Ovary (tissue), 9 donors: ENCODE results near the gene HK2. TPM values are rescaled to one million over a fixed set of nuclear protein-coding genes. Genes with fewer than 3 reads are reported as not detected.

Source experiments
- DNase-seq, 5 donors: peaks; one replicate each; pipeline ENCODE4 v3.0.0-alpha.2; 2019 to 2020
- H3K27ac ChIP-seq, 2 donors: fragments of 200-600 bp; one replicate each; pipeline versions ENCODE4 v1.5.1 to v1.8.0; 2019 to 2022
- H3K27me3 ChIP-seq: fragments of 200-600 bp; one replicate; pipeline ENCODE4 v1.8.0; 2022
- H3K36me3 ChIP-seq: fragments of 200-600 bp; sonication (generic); one replicate; pipeline ENCODE4 v1.5.1; 2019
- H3K4me1 ChIP-seq: one replicate; pipeline ENCODE4 v1.8.1; 2013; ENCODE audit warnings: mild to moderate bottlenecking, moderate library complexity; ENCODE audit not compliant: insufficient read depth
- H3K4me3 ChIP-seq: fragments of 200-600 bp; sonication (generic); one replicate; pipeline ENCODE4 v1.5.1; 2017
- H3K9me3 ChIP-seq, 2 donors: fragments of 200-600 bp in 1 of 2; sonication (generic) in 1 of 2; one replicate each; pipeline versions ENCODE4 v1.5.1 to v1.8.1; 2013 to 2019; ENCODE audit warnings: mild to moderate bottlenecking in 1 of 2, moderate library complexity in 1 of 2
- CTCF ChIP-seq, 3 donors: fragments of 450-650 bp in 2 of 3; fragments of 200-600 bp in 1 of 3; IDR thresholded peaks; one replicate each; pipeline versions ENCODE4 v1.5.1 to v1.8.0; 2016 to 2022; ENCODE audit warnings: antibody characterized with exemption in 3 of 3, mild to moderate bottlenecking in 1 of 3
- EP300 ChIP-seq: sonication (generic); formaldehyde crosslinking; IDR thresholded peaks from one replicate; pipeline ENCODE4 v1.6.1; 2017; ENCODE audit warnings: antibody characterized with exemption
- POLR2A ChIP-seq: fragments of 450-650 bp; IDR thresholded peaks from one replicate; pipeline ENCODE4 v1.6.1; 2017; ENCODE audit warnings: antibody characterized with exemption, mild to moderate bottlenecking, moderate library complexity
- WGBS, 3 donors: extraction: QIAGEN DNeasy Blood & Tissue Kit in 1 of 3; methylation state at CpG; one replicate each; pipeline versions ENCODE4 v1.1.5 to v1.1.7; 2013 to 2017; 5-methylcytosine and 5-hydroxymethylcytosine counted together
- intact Hi-C, 4 donors: fragments of 100-400 bp; cut with DNase I; formaldehyde crosslinking; loops; one replicate each; pipeline versions ENCODE4 v1.11.0 to v1.15.1; 2022 to 2023
- polyA plus RNA-seq, 2 donors: library from polyadenylated mRNA; stranded (reverse); fragments of 200-250 nt in 1 of 2; fragments of 350-450 nt in 1 of 2; fragmentation: Illumina TruSeq in 1 of 2; extraction: RNeasy Lipid Tissue Mini Kit (QIAGEN cat#74804) in 1 of 2; gene quantifications; one replicate each; pipeline ENCODE4 v1.2.3, GENCODE V29; 2013 to 2014
- total RNA-seq, 7 donors: library from RNA; depleted of rRNA in 2 of 7; stranded (reverse); fragments of >200 nt in 2 of 7; fragmentation: NEBNext Ultra II Directional in 3 of 7; extraction: Animal tissue kit (Norgen Biotek cat#: 25700) in 3 of 7; gene quantifications; one replicate each; pipeline versions ENCODE4 v1.1.0 to v1.2.4, GENCODE V29; 2016 to 2023
- donor health status: DM: no; HTN: no; CAD: no; lungs with moderate emphysema.
- donor health status: DM: no; HTN: no; CAD: no.
- donor health status: Bipolar disorder and iron deficiency.
- donor health status: DM: yes; HTN: yes; CAD: no.
- donor health status: DM: no; HTN: no; CAD: no.
- donor health status: DM: yes; HTN: yes; CAD: no.

Gene HK2
- total and polyA plus RNA-seq, 9 donors: 11.8 to 46.7 (median 28.9) TPM

- intact Hi-C loops: loop anchor here in 1 of 4 donors (10.0 kb wide), 1 partner anchor 185 kb away; no protein-coding TSS in a partner anchor
- no peak for DNase-seq
- H3K27ac ChIP-seq: no peak overlapping the region
- H3K36me3 ChIP-seq: no peaks in the 10 kb centered on the region
- H3K4me1 ChIP-seq: peaks cover 7% of the 10 kb centered on the region
- no peaks in the 10 kb centered on the region for H3K9me3 ChIP-seq
- no peak for TF ChIP-seq POLR2A
- no peak for TF ChIP-seq EP300
- TF ChIP-seq CTCF (IDR thresholded peaks at IDR 0.05): no peak
- H3K27me3 ChIP-seq: no peaks in the 10 kb centered on the region
- 93 to 95% (median 95%) methylated on average over 24 of the region's 24 CpGs for WGBS, 3 donors
- no peak overlapping the region for H3K4me3 ChIP-seq
These were observed 46.3 kb downstream of the HK2 start for GRCh38 chr2:74880054-74880728.

- 77 to 81% (median 79%) methylated on average over 5 of the region's 5 CpGs for WGBS, 3 donors
- Histone ChIP-seq H3K27me3 (no peaks in the 10 kb centered on the region), H3K36me3 (no peaks in the 10 kb centered on the region), H3K27ac (no peak overlapping the region), H3K4me1 (peaks cover under 1% of the 10 kb centered on the region), H3K4me3 (no peak overlapping the region), H3K9me3 (no peaks in the 10 kb centered on the region)
- TF ChIP-seq EP300 (no peak), CTCF (IDR thresholded peaks at IDR 0.05) (no peak), POLR2A (no peak)
- no peak for DNase-seq
- intact Hi-C loops: loop anchor here in 1 of 4 donors (10.0 kb wide), 1 partner anchor 186 kb away; no protein-coding TSS in a partner anchor
These were observed 47.2 kb downstream of the HK2 start for GRCh38 chr2:74881176-74881575.

GRCh38 chr2:74881626-74882298 is 47.8 kb downstream of the HK2 start:
- 89 to 91% (median 90%) methylated on average over 19 of the region's 19 CpGs for WGBS, 3 donors
- Histone ChIP-seq H3K4me3 (no peak overlapping the region), H3K4me1 (no peaks in the 10 kb centered on the region), H3K27ac (no peak overlapping the region), H3K36me3 (no peaks in the 10 kb centered on the region), H3K9me3 (no peaks in the 10 kb centered on the region), H3K27me3 (no peaks in the 10 kb centered on the region)
- TF ChIP-seq POLR2A (no peak), CTCF (IDR thresholded peaks at IDR 0.05) (no peak), EP300 (no peak)
- intact Hi-C loops: loop anchor here in 1 of 4 donors (10.0 kb wide), 1 partner anchor 187 kb away; no protein-coding TSS in a partner anchor
- DNase-seq: no peak

DNA sequence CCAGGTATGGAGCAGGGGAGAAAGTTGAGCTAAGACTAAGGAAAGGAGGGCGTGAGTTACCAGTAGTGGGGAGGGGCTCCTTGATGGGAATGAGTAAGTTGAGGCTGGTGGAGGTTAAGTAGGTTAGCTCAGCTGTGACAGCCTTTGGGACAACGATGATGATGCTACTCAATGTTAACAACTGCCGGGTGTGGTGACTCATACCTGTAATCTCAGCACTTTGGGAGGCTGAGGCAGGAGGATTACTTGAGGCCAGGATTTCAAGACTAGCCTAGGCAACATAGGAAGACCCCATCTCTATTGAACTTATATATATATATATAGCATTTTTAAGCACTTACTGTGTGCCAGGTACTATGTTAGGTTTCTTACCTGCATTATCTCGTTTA is 48.4 kb downstream of the HK2 start:
- DNase-seq: no peak
- Histone ChIP-seq H3K9me3 (no peaks in the 10 kb centered on the region), H3K4me1 (no peaks in the 10 kb centered on the region), H3K27me3 (no peaks in the 10 kb centered on the region), H3K27ac (no peak overlapping the region), H3K36me3 (no peaks in the 10 kb centered on the region), H3K4me3 (no peak overlapping the region)
- TF ChIP-seq EP300 (no peak), CTCF (IDR thresholded peaks at IDR 0.05) (no peak), POLR2A (no peak)
- WGBS, 3 donors: 89 to 93% (median 91%) methylated on average over 4 of the region's 4 CpGs
- intact Hi-C loops: loop anchor here in 1 of 4 donors (10.0 kb wide), 1 partner anchor 187 kb away; no protein-coding TSS in a partner anchor
